GM10266 (cell line): ENCODE data around the gene PIK3IP1.

Experiments used
- DNase-seq: peaks from one replicate; pipeline ENCODE4 v3.0.0; 2012; ENCODE audit errors: extremely low spot score
- CTCF ChIP-seq: IDR thresholded peaks from 2 replicates; pipeline ENCODE4 v1.5.1; 2012; ENCODE audit warnings: mild to moderate bottlenecking, low read depth; ENCODE audit not compliant: control insufficient read depth, insufficient read depth; ENCODE audit errors: missing control alignments

Gene PIK3IP1

GRCh38 chr22:31262312-31263133 lies 29.8 kb downstream of the PIK3IP1 start:
- TF ChIP-seq CTCF, result no peak
- DNase-seq, result no peak

GRCh38 chr22:31260474-31260856 lies 31.8 kb downstream of the PIK3IP1 start:
- no peak for TF ChIP-seq CTCF
- no peak for DNase-seq

- no peak for DNase-seq
Observed at GRCh38 chr22:31259798-31260473, 32.4 kb downstream of the PIK3IP1 start.

GRCh38 chr22:31253949-31254348 lies 38.3 kb downstream of the PIK3IP1 start:
- no peak for TF ChIP-seq CTCF

More at GRCh38 chr22:31259798-31260473, 32.4 kb downstream of the PIK3IP1 start:
- TF ChIP-seq CTCF, result no peak

GRCh38 chr22:31250740-31251600 lies 41.3 kb downstream of the PIK3IP1 start:
- no peak for TF ChIP-seq CTCF
- DNase-seq, result no peak

More at GRCh38 chr22:31253949-31254348, 38.3 kb downstream of the PIK3IP1 start:
- no peak for DNase-seq

- no peak for DNase-seq
- no peak for TF ChIP-seq CTCF
Observed at GRCh38 chr22:31248965-31249958, 43.0 kb downstream of the PIK3IP1 start.
